HepG2 (cell line): ENCODE results near the gene RNF25. TPM values are rescaled to one million over a fixed set of nuclear protein-coding genes. Genes with fewer than 3 reads are reported as not detected.

Experiments used
- ATRX ChIP-seq: sonication (generic); formaldehyde crosslinking; IDR thresholded peaks from 2 replicates; pipeline ENCODE4 v1.4.0; 2020; ENCODE audit warnings: missing genetic modification reagents, borderline replicate concordance
- GTF2F1 ChIP-seq: fragments of 150-350 bp; IDR thresholded peaks from 2 replicates; pipeline ENCODE4 v1.6.1; 2014; ENCODE audit warnings: low read length
- HIVEP1 ChIP-seq: sonication (generic); formaldehyde crosslinking; IDR thresholded peaks from 2 replicates; pipeline ENCODE4 v1.4.0; 2020; ENCODE audit warnings: mild to moderate bottlenecking, missing genetic modification reagents
- KDM1A ChIP-seq: IDR thresholded peaks from 2 replicates; pipeline ENCODE4 v1.6.1; 2016; ENCODE audit warnings: missing compliant biosample characterization
- MAFG ChIP-seq: sonication (generic); formaldehyde crosslinking; IDR thresholded peaks from 2 replicates; pipeline ENCODE4 v1.5.1; 2020; ENCODE audit warnings: mild to moderate bottlenecking, missing genetic modification reagents
- NFIC ChIP-seq: IDR thresholded peaks from 2 replicates; pipeline ENCODE4 v1.6.1; 2012; ENCODE audit warnings: mild to moderate bottlenecking, low read length, inconsistent platforms
- NFYC ChIP-seq: IDR thresholded peaks from 2 replicates; pipeline ENCODE4 v1.6.1; 2016; ENCODE audit warnings: missing genetic modification reagents, missing compliant biosample characterization
- ZNF260 ChIP-seq: sonication (generic); formaldehyde crosslinking; IDR thresholded peaks from 2 replicates; pipeline ENCODE4 v1.4.0; 2020; ENCODE audit warnings: missing genetic modification reagents, low read depth, mild to moderate bottlenecking, borderline replicate concordance
- ZNF354B ChIP-seq: sonication (generic); formaldehyde crosslinking; IDR thresholded peaks from 2 replicates; pipeline ENCODE4 v1.8.0; 2022; ENCODE audit warnings: mild to moderate bottlenecking, missing genetic modification reagents
- ZNF382 ChIP-seq: sonication (generic); formaldehyde crosslinking; IDR thresholded peaks from 2 replicates; pipeline ENCODE4 v1.5.0; 2020; ENCODE audit warnings: missing genetic modification reagents, mild to moderate bottlenecking, borderline replicate concordance
- ZNF562 ChIP-seq: sonication (generic); formaldehyde crosslinking; IDR thresholded peaks from 2 replicates; pipeline ENCODE4 v1.8.0; 2022; ENCODE audit warnings: missing genetic modification reagents, borderline replicate concordance
- ZNF713 ChIP-seq: sonication (generic); formaldehyde crosslinking; IDR thresholded peaks from 2 replicates; pipeline ENCODE4 v1.4.0; 2020; ENCODE audit warnings: mild to moderate bottlenecking, missing genetic modification reagents
- ZSCAN25 ChIP-seq: sonication (generic); formaldehyde crosslinking; IDR thresholded peaks from 2 replicates; pipeline ENCODE4 v1.8.0; 2022; ENCODE audit warnings: mild to moderate bottlenecking, missing genetic modification reagents
- polyA plus RNA-seq, 8 experiments: library from polyadenylated mRNA; depleted of rRNA in 3 of 8; stranded (reverse) in 7 of 8; unstranded in 1 of 8; fragments of >200 nt; fragmentation: Illumina TruSeq in 4 of 8; extraction: Trizol in 4 of 8; gene quantifications; 2 replicates each; pipeline versions ENCODE4 v1.2.1 to v1.2.3, GENCODE V29; 2011 to 2016; ENCODE audit warnings: low read depth in 4 of 8, missing spikeins in 1 of 8, mixed read lengths in 1 of 8; ENCODE audit not compliant: insufficient read depth in 1 of 8
- total RNA-seq, 5 experiments: library from RNA; depleted of rRNA; stranded (reverse); fragments of >200 nt; fragmentation: Illumina TruSeq; extraction: Trizol; gene quantifications; 2 replicates each; pipeline ENCODE4 v1.2.3, GENCODE V29; 2016; ENCODE audit warnings: low read depth in 1 of 5
- TF ChIP-seq, protein P1 (sequence below): sonication (generic); formaldehyde crosslinking; IDR thresholded peaks from 2 replicates; pipeline ENCODE4 v1.5.0; 2020; ENCODE audit warnings: mild to moderate bottlenecking, missing genetic modification reagents, borderline replicate concordance
- TF ChIP-seq, protein P2 (sequence below): sonication (generic); formaldehyde crosslinking; IDR thresholded peaks from 2 replicates; pipeline ENCODE4 v1.4.0; 2020; ENCODE audit warnings: mild to moderate bottlenecking, missing genetic modification reagents
- TF ChIP-seq, protein P3 (sequence below): IDR thresholded peaks from 2 replicates; pipeline ENCODE4 v1.6.1; 2016; ENCODE audit warnings: mild to moderate bottlenecking

Gene RNF25
- total and polyA plus RNA-seq, 2 of the 13 experiments (the other 11 are each of a cell fraction or from before 2014, with no cell fraction given) = 37.0 to 87.6 TPM

DNA sequence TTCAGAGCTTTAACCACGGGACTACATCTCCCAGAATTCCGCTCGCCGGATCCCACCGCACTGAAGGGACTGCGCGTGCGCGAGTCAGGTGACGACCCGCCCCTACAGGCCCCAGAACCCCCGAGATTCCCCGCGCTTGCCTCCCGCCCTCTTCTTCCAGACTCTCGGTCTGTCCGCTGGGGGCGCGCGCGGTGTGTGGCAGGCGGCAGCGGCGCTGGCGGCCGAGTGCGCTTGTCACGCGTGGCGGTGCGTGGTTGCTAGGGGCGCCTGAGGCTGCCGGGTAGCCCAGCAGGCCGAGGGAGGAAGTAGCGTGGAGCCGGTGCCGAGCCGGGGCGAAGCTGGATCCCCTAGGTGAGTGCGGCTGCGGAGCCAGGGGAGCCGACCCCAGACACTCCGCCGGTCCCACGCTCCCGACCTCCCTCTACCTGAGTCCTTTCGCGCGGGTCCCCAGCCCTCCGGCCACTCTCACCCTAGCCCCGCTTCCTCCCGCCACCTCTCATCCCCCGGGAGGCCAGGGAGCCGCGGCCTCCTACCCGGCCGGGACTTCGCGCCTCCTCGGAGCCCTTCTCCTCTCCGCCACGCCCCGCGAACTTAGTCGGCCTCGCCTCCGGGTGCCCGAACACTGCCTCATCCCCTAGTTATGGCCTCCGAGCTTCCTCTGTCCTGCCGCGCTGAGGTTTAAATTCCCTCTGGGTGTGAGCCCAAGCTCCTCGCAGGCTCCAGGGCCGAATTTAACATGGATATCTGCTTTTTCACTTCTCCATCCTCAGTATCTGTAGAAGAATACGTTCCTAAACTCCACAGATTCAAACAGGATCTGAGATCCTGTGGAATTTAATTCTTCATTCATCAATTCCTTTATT, 39.1 kb upstream of the RNF25 start, which contains the start of gene TTLL4 (continued):
- TF ChIP-seq, protein P1, sequence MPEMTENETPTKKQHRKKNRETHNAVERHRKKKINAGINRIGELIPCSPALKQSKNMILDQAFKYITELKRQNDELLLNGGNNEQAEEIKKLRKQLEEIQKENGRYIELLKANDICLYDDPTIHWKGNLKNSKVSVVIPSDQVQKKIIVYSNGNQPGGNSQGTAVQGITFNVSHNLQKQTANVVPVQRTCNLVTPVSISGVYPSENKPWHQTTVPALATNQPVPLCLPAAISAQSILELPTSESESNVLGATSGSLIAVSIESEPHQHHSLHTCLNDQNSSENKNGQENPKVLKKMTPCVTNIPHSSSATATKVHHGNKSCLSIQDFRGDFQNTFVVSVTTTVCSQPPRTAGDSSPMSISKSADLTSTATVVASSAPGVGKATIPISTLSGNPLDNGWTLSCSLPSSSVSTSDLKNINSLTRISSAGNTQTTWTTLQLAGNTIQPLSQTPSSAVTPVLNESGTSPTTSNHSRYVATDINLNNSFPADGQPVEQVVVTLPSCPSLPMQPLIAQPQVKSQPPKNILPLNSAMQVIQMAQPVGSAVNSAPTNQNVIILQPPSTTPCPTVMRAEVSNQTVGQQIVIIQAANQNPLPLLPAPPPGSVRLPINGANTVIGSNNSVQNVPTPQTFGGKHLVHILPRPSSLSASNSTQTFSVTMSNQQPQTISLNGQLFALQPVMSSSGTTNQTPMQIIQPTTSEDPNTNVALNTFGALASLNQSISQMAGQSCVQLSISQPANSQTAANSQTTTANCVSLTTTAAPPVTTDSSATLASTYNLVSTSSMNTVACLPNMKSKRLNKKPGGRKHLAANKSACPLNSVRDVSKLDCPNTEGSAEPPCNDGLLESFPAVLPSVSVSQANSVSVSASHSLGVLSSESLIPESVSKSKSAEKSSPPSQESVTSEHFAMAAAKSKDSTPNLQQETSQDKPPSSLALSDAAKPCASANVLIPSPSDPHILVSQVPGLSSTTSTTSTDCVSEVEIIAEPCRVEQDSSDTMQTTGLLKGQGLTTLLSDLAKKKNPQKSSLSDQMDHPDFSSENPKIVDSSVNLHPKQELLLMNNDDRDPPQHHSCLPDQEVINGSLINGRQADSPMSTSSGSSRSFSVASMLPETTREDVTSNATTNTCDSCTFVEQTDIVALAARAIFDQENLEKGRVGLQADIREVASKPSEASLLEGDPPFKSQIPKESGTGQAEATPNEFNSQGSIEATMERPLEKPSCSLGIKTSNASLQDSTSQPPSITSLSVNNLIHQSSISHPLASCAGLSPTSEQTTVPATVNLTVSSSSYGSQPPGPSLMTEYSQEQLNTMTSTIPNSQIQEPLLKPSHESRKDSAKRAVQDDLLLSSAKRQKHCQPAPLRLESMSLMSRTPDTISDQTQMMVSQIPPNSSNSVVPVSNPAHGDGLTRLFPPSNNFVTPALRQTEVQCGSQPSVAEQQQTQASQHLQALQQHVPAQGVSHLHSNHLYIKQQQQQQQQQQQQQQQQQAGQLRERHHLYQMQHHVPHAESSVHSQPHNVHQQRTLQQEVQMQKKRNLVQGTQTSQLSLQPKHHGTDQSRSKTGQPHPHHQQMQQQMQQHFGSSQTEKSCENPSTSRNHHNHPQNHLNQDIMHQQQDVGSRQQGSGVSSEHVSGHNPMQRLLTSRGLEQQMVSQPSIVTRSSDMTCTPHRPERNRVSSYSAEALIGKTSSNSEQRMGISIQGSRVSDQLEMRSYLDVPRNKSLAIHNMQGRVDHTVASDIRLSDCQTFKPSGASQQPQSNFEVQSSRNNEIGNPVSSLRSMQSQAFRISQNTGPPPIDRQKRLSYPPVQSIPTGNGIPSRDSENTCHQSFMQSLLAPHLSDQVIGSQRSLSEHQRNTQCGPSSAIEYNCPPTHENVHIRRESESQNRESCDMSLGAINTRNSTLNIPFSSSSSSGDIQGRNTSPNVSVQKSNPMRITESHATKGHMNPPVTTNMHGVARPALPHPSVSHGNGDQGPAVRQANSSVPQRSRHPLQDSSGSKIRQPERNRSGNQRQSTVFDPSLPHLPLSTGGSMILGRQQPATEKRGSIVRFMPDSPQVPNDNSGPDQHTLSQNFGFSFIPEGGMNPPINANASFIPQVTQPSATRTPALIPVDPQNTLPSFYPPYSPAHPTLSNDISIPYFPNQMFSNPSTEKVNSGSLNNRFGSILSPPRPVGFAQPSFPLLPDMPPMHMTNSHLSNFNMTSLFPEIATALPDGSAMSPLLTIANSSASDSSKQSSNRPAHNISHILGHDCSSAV (CRISPR knock-in tag) = no peak
- TF ChIP-seq ZNF382 (CRISPR knock-in tag) = no peak
- TF ChIP-seq ATRX (CRISPR knock-in tag) = no peak
- TF ChIP-seq, protein P2, sequence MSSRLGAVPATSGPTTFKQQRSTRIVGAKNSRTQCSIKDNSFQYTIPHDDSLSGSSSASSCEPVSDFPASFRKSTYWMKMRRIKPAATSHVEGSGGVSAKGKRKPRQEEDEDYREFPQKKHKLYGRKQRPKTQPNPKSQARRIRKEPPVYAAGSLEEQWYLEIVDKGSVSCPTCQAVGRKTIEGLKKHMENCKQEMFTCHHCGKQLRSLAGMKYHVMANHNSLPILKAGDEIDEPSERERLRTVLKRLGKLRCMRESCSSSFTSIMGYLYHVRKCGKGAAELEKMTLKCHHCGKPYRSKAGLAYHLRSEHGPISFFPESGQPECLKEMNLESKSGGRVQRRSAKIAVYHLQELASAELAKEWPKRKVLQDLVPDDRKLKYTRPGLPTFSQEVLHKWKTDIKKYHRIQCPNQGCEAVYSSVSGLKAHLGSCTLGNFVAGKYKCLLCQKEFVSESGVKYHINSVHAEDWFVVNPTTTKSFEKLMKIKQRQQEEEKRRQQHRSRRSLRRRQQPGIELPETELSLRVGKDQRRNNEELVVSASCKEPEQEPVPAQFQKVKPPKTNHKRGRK (CRISPR knock-in tag) = peak; percentile 91
- no peak for TF ChIP-seq NFIC
- peak; percentile 88; the same call in 1 of the 2 replicates for TF ChIP-seq ZNF713 (CRISPR knock-in tag)
- TF ChIP-seq ZNF562 = no peak
- TF ChIP-seq GTF2F1 = 0 out of 2 replicates have a peak, but pooled peaks have one; percentile 15
- peak; percentile 74; the same call in 1 of the 2 replicates for TF ChIP-seq KDM1A
- peak; percentile 93 for TF ChIP-seq HIVEP1 (CRISPR knock-in tag)
- no peak for TF ChIP-seq MAFG (CRISPR knock-in tag)
- TF ChIP-seq ZSCAN25 (CRISPR knock-in tag) = peak; percentile 80
- TF ChIP-seq ZNF260 (CRISPR knock-in tag) = no peak
- TF ChIP-seq NFYC = peak; percentile 43
- 0 out of 2 replicates have a peak, but pooled peaks have one; percentile 9 for TF ChIP-seq ZNF354B
- TF ChIP-seq, protein P3, sequence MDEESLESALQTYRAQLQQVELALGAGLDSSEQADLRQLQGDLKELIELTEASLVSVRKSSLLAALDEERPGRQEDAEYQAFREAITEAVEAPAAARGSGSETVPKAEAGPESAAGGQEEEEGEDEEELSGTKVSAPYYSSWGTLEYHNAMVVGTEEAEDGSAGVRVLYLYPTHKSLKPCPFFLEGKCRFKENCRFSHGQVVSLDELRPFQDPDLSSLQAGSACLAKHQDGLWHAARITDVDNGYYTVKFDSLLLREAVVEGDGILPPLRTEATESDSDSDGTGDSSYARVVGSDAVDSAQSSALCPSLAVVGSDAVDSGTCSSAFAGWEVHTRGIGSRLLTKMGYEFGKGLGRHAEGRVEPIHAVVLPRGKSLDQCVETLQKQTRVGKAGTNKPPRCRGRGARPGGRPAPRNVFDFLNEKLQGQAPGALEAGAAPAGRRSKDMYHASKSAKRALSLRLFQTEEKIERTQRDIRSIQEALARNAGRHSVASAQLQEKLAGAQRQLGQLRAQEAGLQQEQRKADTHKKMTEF (CRISPR knock-in tag) = peak; percentile 96
